Kidney epithelial cell (primary cell): ENCODE results near the gene FAM20A. TPM values are rescaled to one million over a fixed set of nuclear protein-coding genes. Genes with fewer than 3 reads are reported as not detected.

Experiments
- DNase-seq: peaks from one replicate; pipeline ENCODE4 v3.0.0-alpha.2; 2010; ENCODE audit warnings: low read depth
- H3K27me3 ChIP-seq: 2 replicates; pipeline ENCODE4 v1.6.0; 2011; ENCODE audit warnings: low read length; ENCODE audit not compliant: control insufficient read depth, insufficient read depth
- H3K36me3 ChIP-seq: 2 replicates; pipeline ENCODE4 v1.5.1; 2011; ENCODE audit warnings: low read length; ENCODE audit not compliant: control insufficient read depth, insufficient read depth
- H3K4me3 ChIP-seq: 2 replicates; pipeline ENCODE4 v1.5.1; 2011; ENCODE audit warnings: low read depth, mild to moderate bottlenecking, control low read depth, low read length
- CTCF ChIP-seq: IDR thresholded peaks from 2 replicates; pipeline ENCODE4 v1.5.1; 2011; ENCODE audit warnings: mild to moderate bottlenecking, moderate library complexity, low read length, control low read depth, inconsistent platforms; ENCODE audit not compliant: insufficient read depth, poor library complexity, severe bottlenecking
- total RNA-seq: library from RNA; depleted of rRNA; stranded (reverse); fragments of >200 nt; gene quantifications from 2 replicates; pipeline ENCODE4 v1.2.3, GENCODE V29; 2015

The FAM20A gene
- total RNA-seq, 1 donor from 2014 or later: 0.13 TPM

GRCh38 chr17:68601565-68602288, 560 bp upstream of the FAM20A start:
- no peak for TF ChIP-seq CTCF
- H3K36me3 ChIP-seq: no peaks in the 10 kb centered on the region
- H3K4me3 ChIP-seq: no peak overlapping the region
- no peak for DNase-seq
- peaks cover 32% of the 10 kb centered on the region for H3K27me3 ChIP-seq

GRCh38 chr17:68600067-68600930, 868 bp downstream of the FAM20A start:
- TF ChIP-seq CTCF: peak; percentile 37
- no peaks in the 10 kb centered on the region for H3K36me3 ChIP-seq
- DNase-seq: no peak
- H3K4me3 ChIP-seq: peak overlapping the region; percentile 35
- peaks cover 32% of the 10 kb centered on the region for H3K27me3 ChIP-seq

- Histone ChIP-seq H3K27me3 (peaks cover 32% of the 10 kb centered on the region), H3K36me3 (no peaks in the 10 kb centered on the region), H3K4me3 (peak overlapping the region; percentile 35)
- no peak for DNase-seq
- no peak for TF ChIP-seq CTCF
Observed at GRCh38 chr17:68599552-68600066, 1.6 kb downstream of the FAM20A start.

GRCh38 chr17:68599091-68599490, 2.1 kb downstream of the FAM20A start:
- no peak for TF ChIP-seq CTCF
- Histone ChIP-seq H3K4me3 (no peak overlapping the region), H3K36me3 (no peaks in the 10 kb centered on the region), H3K27me3 (peaks cover 32% of the 10 kb centered on the region)
- no peak for DNase-seq

GRCh38 chr17:68598545-68598961, 2.6 kb downstream of the FAM20A start:
- no peaks in the 10 kb centered on the region for H3K36me3 ChIP-seq
- no peak overlapping the region for H3K4me3 ChIP-seq
- H3K27me3 ChIP-seq: peaks cover 32% of the 10 kb centered on the region
- no peak for TF ChIP-seq CTCF
- DNase-seq: no peak
